GM18505 (cell line): ENCODE measurements around the gene CAMKK2.
"Not testable (repeated sequence)": the region's sequence is repeated elsewhere in the genome, so short reads cannot be mapped to it uniquely, and the experiment has no call there.

Source experiments
- ATAC-seq: cut with Tn5 transposase; IDR thresholded peaks from one replicate; pipeline ENCODE4 v1.9.1; 2021; ENCODE audit not compliant: unreplicated experiment
- POLR2A ChIP-seq: IDR thresholded peaks from 4 replicates; pipeline ENCODE4 v1.6.1; 2011; ENCODE audit warnings: borderline replicate concordance; ENCODE audit not compliant: insufficient read depth, insufficient read length; ENCODE audit errors: extremely low read depth

CAMKK2 gene

GRCh38 chr12:121279507-121279915, 17.0 kb downstream of the CAMKK2 start:
- TF ChIP-seq POLR2A = no peak
- no peak for ATAC-seq

- no peak for ATAC-seq
- TF ChIP-seq POLR2A = no peak
Observed at GRCh38 chr12:121279071-121279375, 17.5 kb downstream of the CAMKK2 start.

- no peak for ATAC-seq
- TF ChIP-seq POLR2A = no peak
Observed at GRCh38 chr12:121278169-121279070, 18.1 kb downstream of the CAMKK2 start.

- TF ChIP-seq POLR2A = no peak
- ATAC-seq = no peak
Observed at GRCh38 chr12:121277374-121277759, 19.1 kb downstream of the CAMKK2 start.

GRCh38 chr12:121274036-121274763, 22.3 kb downstream of the CAMKK2 start:
- no peak for TF ChIP-seq POLR2A
- no peak for ATAC-seq

- TF ChIP-seq POLR2A = no peak
Observed at GRCh38 chr12:121273364-121273896, 23.1 kb downstream of the CAMKK2 start.

GRCh38 chr12:121267822-121268221, 28.7 kb downstream of the CAMKK2 start:
- no peak for TF ChIP-seq POLR2A
- no peak for ATAC-seq

More at GRCh38 chr12:121273364-121273896, 23.1 kb downstream of the CAMKK2 start:
- no peak for ATAC-seq

GRCh38 chr12:121264951-121265515, 31.5 kb downstream of the CAMKK2 start:
- no peak for TF ChIP-seq POLR2A
- ATAC-seq = no peak

- TF ChIP-seq POLR2A = no peak
- ATAC-seq = no peak
Observed at GRCh38 chr12:121264135-121264534, 32.4 kb downstream of the CAMKK2 start.

GRCh38 chr12:121263206-121263935, 33.1 kb downstream of the CAMKK2 start:
- no peak for ATAC-seq
- no peak for TF ChIP-seq POLR2A

- TF ChIP-seq POLR2A = no peak
- ATAC-seq = no peak
Observed at GRCh38 chr12:121261398-121261797, 35.1 kb downstream of the CAMKK2 start.

GRCh38 chr12:121260091-121260490, 36.4 kb downstream of the CAMKK2 start:
- ATAC-seq = no peak
- no peak for TF ChIP-seq POLR2A

- no peak for ATAC-seq
- TF ChIP-seq POLR2A = no peak
Observed at GRCh38 chr12:121259074-121259473, 37.4 kb downstream of the CAMKK2 start.

GRCh38 chr12:121257704-121258449, 38.6 kb downstream of the CAMKK2 start:
- not testable (repeated sequence) for ATAC-seq
